CD4-positive, alpha-beta T cell treated with Interferon gamma for 1 hour (primary cell): ENCODE measurements around the gene KCNMB1.

ENCODE experiments used
- DNase-seq: peaks from one replicate; pipeline ENCODE4 v3.0.0-alpha.2; 2020

Gene KCNMB1, protein sequence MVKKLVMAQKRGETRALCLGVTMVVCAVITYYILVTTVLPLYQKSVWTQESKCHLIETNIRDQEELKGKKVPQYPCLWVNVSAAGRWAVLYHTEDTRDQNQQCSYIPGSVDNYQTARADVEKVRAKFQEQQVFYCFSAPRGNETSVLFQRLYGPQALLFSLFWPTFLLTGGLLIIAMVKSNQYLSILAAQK

DNA sequence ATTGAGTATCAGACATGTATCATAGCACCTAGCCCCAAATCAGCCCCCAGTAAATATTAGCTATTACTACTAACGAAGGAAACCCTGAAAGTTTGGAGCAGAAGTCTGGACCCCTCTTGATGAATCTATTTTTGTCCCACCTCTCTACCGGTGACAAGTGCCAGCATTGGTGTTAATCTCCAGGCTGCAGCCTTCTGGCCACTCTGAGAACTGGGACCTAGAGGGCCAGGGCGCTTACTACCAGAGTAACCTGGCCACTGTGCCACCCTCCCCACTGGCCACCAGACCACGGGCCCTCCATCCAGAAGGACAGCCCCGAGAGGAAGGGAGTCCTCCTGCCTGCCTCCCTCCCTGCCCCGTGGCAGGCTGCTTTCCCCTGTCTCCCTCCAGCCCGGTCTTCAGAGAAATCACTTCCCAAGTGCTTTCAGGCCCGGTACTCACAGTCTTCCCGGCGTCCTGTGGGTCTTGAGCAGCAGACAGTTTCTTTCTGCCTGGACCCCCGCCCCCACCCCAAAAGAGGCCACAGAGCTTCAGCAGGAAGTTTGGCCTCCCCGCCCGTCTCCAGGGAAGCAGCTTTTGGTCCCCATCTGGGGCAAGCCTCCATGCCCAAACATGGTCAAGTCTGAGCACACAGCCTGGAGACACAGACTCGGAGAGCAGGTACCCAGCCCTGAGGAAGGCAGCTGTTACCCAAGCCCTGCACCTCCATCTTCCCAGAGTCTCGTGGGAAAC is at the start of gene KCNMB1:
KCNMB1 (minus strand) TSS at position 550 of the 732 bp plus-strand sequence. CDS start 3,920 bp downstream, outside the sequence.
- DNase-seq, result no peak

DNA sequence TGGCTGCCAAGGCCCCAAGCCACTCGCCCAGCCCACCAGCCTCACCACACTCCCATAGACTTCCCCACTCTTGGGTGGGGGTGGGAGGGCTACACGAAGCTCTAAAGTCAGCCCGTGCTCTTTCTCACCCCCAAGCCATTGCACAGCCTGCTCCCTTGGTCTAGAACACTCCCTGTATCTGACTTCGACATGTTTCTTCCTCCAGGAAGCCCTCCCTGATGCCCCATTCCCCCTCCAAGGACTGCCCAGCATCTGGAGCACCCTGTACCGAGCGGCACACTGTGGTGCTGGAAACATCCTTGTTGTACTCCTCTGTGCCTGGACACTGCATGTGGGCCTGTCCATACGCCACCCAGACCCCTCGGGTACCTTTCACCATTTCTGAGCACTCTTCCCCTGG is 49.4 kb upstream of the KCNMB1 start:
- DNase-seq, result no peak

DNA sequence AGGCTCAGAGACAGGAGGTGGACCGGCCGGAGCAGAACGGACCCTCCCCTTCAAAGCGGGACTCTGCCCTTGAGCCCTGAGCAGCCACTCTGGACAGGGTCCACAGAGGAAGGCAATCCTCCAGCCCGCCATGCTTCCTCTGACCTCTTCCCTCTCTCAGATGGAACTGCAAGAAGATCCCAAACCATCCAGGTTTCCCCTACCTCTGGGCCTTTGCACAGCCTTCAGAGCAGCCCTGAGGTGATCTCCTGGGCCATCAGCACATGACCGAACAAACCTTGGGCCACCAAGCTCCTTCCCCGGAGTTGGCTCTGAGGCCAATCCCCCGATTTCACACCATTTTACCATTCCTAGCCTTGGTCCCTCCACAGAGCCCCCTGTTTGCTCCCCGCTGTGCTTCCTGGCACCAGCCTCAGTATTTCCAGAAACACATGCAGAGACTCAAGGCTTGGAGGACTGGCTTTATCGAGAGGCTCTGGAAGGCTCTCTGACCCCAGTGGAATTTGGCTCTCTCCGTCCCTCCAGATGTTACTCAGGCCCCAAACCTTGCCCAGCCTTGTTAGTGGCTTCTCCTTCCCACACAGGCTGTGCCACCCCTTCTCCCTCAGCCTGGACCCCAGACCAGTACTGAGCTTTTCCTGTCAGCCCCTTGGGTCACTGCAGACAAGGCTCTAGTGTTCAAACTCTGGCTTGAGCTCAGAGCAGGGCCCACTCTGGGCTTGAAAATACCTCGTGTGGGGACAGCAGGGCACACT is 48.6 kb upstream of the KCNMB1 start:
- no peak for DNase-seq

DNA sequence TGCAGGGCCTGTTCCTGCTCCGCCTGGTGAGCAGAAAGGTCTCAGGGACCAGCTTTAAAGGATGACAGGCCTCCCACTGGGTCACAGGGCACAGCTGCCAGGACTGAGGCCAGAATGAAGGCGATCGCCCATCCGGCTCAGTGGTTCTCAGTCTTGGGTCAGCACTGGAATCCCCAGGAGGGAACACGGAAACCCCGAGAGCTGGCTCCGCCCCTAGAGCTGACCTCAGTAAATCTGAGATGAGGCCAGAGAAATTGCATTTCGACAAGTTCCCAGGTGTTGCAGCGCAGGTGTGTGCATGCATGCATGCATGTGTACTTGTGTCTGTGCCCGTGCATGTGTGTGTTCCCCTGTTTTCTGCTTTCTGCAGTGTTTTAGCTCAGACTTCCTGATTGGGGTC is 47.2 kb upstream of the KCNMB1 start:
- no peak for DNase-seq

DNA sequence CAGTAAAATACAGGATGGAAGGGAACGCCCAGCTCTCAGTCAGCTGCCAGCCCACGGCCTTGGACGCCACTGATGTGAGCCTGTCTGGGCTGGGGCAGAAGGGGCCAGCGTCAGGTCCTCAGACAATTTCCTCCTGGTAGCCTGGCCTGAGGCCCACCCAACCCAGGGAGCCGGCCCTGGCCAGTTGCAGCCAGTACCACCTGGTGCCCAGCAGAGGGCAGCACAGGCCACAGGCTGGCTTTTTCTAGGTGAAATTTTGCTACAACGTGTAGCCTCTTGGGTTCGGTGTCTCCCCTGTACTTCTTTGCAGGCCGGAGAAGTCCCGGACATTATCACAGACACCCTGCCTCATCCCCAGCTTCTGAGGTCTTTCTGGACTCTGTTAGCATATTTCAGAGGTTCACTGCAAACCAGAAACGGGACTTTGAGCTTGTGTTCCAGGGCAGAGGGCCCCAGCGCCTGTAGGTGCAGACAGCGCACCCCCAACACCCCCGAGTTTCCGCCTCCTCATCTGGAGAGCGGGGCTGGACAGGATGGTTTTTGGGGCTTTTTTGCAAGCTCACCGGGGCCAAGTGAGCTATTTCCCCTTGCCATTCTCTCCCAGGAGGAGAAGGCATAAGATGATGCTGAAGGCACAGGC is 45.9 kb upstream of the KCNMB1 start:
- peak; percentile 33 for DNase-seq

DNA sequence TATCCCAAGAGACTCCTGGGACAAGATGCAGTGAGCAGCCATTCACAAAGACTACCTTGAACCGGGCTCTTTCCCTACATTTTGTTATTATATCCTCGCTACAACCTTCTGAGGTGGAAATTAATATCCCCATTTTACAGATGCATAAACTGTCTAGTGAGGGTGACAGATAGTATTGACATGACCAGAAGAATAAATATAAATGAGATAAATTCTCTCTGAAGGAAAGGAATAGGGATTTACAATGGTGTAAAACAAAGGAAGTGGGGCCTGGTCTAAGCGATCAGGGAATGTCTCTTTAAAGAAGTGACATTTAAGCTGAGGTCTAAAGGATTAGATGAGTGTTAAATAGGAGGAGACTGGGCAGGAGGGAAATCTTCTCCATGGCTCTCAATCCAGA is 43.5 kb upstream of the KCNMB1 start:
- no peak for DNase-seq

DNA sequence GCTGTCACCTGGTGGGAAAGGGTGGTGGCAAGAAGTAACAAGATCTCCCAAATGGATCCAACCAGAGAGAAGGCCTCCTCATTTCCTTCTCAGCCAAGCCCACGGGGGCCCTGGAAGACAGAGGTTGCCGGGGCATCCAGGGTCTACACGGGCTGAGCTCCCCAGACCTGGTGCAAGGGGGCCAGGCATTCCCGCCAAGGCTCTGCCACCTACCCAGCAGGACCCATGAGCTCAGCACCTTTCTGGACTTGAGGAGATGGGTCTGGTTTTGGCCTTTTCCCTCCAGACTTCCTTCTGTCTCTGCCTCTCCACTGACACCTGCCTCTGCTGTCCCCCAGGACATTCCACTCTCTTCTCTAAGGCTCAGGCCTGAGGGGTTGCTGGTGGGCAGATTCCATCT is 42.4 kb upstream of the KCNMB1 start:
- DNase-seq, result no peak

DNA sequence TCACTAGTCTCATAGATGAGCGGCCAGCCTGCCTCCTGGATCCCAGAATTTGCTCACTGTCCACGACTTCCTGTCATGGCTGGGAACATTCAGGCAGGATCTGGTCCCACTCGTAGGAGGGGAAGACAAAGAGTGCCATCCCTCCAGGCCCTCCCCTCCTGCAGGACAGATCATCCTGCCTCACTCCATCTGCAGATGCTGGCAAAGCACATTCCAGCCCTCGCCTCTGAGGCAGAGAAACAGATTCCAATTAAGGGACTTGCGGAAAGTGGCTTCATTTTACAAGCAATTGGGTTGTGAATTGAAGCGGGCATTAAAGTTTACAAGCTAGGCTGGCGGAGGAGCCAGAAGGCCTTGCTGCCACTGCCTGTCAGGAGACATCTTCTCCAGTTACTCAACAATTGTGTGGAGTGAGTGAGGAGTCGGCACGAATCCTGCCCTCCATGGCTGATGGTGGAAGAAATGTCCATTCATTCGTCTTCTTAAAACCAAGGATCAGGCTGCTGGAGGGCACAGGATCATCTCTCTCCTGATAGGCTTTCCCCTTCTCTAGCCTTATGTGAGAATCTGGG is 41.8 kb upstream of the KCNMB1 start:
- no peak for DNase-seq

DNA sequence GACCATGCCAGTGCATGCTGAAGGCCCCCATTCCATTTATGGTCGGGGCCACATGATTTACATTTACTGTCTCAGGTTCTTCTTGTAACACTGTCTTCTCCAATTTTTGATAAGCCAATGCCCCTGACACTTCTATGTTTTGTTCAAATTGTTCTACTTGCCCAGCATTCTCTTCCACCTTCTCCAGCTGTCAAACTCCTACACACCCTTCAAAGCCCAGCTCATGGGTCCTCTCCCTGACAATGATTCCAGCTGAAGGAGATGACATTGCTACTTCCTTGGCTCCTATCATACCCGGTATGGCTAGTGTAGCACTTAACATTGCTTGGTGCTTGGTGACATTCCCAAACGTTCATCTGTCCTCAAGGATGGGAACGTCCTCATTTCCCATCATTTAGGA is 41.1 kb upstream of the KCNMB1 start:
- DNase-seq, result no peak

DNA sequence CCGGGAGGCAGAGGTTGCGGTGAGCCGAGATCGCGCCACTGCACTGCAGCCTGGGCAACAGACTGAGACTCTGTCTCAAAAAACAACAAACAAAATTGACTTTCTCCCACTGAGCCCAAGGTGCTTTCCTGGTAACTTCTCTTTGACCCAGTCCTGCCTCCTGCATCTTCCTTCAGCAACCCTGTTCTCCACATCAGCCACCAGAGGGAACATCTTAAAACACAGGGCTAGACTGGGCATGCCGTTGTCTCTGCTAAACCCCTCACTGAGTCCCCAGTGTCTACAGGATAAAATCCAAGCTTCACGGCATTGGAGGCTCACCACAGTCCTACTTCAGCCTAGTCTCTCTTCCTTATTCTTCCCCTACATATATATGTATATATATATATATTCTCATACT is 39.8 kb upstream of the KCNMB1 start:
- DNase-seq, result no peak

DNA sequence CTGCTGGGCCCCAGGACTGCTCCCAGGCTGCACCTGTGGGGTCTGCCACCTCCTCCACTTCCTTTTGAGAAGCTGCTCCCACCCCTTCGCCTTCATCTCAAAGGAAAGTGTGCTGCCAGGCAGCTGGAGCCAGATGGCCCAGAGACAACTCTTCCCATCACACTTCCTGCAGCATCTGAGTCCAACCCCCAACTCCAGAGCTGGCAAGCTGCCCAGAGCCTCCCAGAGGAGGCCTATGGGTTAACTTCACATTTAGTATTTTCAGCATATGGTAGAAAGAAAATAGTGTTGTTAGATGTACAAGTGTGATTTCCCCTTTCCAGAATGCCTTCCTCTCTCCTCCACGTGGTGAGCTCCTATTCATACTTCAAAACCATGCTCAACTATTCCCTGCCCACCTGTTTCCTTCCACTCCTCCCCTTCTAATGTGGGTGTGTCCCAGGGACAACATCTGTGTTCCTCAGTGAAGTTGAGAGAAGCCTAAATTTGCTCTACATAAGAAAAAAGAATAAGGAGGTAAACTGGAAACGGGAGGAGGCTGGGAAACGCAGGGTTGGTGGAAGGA is 38.6 kb upstream of the KCNMB1 start:
- DNase-seq, result no peak

DNA sequence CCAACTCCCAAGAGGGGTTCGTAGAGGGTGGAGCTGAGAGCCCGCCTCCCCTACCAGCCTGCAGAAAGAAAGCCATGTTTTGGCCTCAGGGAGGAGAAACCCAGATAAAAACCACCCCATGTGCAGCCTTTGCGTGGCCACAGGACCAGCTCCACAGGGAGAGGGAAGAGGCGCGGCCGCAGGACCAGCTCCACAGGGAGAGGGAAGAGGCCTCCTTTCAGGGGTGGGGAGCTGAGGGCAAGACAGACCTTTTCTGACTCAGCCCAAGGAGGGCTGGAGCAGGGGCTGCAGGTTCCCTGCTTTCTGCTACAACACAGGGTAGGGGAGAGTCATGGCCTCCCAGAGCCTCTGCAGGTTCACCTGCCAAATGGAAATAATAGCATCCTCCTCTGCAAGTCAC is 37.6 kb upstream of the KCNMB1 start:
- DNase-seq, result no peak

DNA sequence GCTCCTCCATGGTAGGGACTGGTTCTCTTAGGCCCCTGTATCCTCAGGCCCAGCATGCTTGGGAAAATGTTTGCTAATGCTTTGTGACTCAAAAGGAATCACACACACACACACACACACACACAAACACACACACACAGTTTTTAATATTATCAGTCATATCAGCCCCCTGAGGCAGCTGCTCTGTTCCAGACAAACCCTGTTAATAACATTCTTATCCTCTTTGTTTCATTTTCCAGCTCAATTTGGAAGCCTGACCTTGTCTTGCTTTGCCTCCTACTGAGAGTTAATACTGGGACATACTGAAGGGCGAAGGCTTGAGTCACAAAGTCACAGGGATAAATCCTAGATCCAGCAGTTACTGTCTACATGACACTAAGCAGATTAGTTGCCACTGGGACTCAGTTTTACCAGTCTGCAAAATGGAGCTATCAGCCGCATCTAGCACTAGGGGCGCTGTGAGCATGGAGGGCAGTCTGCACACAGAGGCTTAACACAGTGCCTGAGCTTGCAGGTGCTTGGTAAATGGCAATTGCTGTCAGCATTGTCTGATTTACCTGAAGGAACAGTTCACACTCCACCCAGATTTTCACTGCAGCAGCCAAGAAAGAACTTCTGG is 37.1 kb upstream of the KCNMB1 start:
- DNase-seq, result no peak

DNA sequence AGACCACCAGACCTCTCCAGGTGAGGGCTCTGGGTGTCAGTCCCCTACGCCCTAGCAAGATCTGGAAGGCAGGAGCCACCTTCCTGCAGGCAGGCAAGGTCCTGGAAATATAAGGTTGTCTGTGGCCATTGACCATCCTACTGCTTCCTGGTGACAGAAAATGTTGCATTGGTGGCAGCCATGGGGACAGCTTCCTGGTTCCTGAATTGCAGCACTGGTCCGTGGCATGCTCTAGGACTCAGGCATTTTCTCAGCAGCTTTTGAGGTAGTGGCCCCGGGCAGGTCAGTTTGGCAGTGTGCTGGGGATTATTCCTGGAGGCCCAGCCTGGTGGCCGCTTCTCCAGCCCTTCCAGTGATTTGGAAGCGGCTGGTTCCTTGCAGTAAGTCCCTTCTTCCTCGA is 36.6 kb upstream of the KCNMB1 start:
- DNase-seq, result no peak

DNA sequence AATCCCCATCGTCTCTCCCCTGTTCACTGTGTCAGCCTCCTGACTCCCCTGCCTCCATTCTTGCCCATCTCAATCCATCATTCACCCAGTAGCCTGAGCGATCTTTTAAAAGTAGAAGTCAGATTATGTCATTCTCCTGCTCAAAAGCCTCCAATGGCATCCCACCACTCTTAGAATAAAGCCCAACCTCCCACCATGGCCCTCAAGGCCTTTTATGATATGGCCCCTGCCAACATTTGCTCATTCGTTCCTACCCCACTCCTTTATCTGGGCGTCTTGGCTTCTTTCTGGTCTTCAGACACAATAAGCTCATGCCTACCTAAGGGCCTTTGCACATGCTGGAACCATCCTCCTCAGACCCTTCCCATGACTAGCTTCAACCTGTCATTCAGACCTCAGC is 35.5 kb upstream of the KCNMB1 start:
- no peak for DNase-seq

DNA sequence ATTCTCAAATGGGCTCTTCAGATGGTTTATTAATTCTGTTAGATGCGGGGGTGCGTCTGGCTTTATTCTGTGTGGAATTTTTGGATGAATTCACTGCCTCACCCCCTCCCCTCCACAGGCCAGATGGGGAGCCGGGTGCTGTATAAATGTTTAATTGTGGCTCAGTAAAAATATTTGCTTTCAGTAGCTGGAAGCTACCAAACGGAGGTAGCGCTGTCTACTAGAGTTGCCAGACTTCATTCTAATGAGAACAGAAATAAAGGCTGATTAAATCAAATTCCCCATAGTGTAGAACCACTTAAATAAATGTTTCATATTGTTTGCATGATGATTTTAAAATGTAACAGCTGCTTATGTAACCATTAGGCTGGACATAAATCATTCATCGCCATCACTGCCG is 34.5 kb upstream of the KCNMB1 start:
- DNase-seq, result no peak

DNA sequence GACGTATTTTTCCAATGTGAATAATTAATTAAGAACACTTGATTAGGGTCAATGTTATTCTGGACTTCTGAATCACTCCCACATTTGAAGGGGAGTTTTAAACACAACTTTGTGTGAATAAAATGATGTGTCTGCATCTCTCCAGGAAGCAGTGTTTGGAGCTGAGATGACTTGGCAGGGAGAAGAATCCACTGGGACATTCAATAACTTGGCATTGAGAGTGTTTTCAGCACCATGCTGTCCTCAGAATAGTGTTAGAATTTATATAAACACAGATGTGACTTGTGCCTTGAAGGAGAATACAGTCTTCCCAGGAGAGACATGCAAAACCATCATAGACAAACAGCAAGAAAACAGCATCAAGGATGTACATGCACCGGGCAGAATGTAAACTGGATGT is 32.7 kb upstream of the KCNMB1 start:
- DNase-seq, result no peak

DNA sequence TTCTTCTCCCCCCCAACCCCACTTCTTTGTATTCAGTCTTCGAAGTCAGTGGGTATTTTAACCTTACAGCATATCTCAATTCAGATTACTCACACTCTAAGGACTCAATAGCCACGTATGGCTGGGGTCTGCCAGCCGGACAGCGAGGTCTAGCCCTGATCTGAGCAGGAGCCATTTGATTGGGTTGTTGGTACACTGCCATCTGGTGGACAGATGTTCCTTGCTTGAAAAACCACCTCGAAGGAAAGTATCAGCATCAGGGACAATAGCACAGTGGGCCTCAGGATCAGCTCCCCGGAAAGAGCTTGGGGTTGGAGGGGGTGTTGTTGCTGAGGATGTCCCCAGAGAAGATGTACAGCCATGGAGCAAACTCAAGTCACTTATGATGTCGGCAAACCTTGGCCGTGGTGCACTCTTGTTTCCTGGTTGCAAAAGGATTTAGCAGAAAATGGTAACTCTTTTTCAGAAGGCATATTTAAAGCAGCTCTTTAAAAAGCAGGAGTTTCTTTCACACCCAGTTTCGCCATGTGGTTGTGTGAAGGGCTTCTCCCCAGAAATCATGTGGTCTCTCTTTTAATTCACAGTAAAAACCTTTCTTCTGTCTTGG is 31.7 kb upstream of the KCNMB1 start:
- DNase-seq, result peak; percentile 38

DNA sequence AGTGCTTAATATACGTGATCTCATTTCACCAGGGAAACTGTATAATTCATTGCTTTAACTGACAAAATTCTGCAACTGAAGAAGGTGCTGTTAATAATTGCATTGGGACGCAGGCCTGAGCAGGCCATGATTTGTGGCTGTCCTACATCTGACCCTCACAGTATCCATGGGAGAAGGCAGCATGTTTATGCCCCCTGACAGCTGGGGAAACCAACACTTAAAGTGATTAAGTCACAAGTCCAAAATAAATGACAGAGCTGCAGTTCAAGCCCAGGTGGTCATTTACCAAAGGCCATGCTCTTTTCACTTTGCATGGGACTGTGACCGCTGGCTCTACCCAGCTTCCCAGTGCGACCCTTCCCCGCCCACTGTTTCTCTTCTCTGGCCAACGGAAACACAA is 30.5 kb upstream of the KCNMB1 start:
- no peak for DNase-seq

DNA sequence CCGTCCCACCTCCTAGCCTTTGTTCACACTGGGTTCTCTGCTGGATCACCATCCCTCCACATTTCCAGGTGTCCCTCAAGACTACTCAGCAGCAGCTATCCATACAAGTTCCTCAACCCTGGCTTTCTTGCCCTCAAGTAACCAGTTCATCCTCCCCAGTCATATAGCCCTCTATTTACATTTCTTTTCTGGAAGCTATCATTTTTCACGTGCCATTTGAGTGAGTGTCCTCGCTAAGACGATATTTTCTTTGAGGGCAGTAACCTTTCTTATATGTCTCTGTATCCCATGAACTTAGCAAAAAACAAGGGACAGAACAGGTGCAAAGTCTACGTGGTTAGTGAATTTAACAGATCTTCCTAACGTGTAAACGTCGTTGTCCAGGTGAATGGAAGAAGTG is 29.6 kb upstream of the KCNMB1 start:
- no peak for DNase-seq

DNA sequence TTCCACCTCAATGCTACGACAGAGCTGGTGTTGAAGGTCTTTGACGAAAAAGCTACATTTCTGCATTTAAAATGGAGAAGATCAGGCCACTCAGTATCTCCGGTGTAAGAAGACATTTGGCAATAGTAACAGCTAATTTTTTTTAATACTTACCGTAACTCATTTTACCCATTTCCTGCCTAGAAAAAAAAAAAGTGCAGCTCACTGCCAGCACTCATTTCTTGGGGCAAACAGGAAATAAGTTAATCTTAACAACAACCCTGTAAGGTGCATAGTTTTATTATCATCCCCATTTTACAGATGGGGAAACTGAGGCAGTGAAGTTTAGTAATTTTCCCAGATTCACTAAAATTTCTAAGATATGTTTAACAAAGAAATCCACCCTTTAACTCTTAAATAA is 27.4 kb upstream of the KCNMB1 start:
- DNase-seq, result no peak

DNA sequence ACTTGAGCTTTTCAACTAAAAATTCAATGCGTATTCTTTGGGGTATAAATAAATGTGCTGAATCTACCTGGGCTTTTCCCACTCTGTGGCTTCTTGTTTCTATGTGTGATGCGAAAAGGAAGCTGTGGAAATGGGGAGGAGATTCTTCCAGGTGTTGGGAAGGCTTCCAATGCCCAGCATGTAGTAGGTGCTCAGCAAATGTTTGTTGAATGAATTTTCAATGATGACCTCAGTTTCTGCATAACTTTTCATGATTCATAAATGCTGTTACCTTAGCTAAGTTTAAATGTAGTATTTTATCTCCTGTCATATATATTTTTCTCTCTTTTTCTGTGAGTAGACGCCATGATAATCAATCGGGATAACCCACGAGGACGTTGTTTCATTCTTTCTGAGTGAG is 25.6 kb upstream of the KCNMB1 start:
- DNase-seq, result no peak
